ENCODE results near the gene PAQR4.
A peak's percentile ranks its signal among the peaks of the same experiment; 100 is the strongest.

- TF ChIP-seq, protein P1, sequence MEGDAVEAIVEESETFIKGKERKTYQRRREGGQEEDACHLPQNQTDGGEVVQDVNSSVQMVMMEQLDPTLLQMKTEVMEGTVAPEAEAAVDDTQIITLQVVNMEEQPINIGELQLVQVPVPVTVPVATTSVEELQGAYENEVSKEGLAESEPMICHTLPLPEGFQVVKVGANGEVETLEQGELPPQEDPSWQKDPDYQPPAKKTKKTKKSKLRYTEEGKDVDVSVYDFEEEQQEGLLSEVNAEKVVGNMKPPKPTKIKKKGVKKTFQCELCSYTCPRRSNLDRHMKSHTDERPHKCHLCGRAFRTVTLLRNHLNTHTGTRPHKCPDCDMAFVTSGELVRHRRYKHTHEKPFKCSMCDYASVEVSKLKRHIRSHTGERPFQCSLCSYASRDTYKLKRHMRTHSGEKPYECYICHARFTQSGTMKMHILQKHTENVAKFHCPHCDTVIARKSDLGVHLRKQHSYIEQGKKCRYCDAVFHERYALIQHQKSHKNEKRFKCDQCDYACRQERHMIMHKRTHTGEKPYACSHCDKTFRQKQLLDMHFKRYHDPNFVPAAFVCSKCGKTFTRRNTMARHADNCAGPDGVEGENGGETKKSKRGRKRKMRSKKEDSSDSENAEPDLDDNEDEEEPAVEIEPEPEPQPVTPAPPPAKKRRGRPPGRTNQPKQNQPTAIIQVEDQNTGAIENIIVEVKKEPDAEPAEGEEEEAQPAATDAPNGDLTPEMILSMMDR (IDR thresholded peaks at IDR 0.05): peak; percentile 12
- no peak for TF ChIP-seq ZFX (IDR thresholded peaks at IDR 0.05; ENCODE audit: borderline replicate concordance)
Observed at GRCh38 chr16:2964475-2965336, 4.4 kb upstream of the PAQR4 start.
